Karpas-422 (cell line): Measurements from ENCODE around the gene PCDHA10. TPM values are rescaled to one million over a fixed set of nuclear protein-coding genes. Genes with fewer than 3 reads are reported as not detected.
A peak's percentile ranks its signal among the peaks of the same experiment; 100 is the strongest.
"Not testable (repeated sequence)": the region's sequence is repeated elsewhere in the genome, so short reads cannot be mapped to it uniquely, and the experiment has no call there.

Source experiments
- DNase-seq: peaks from one replicate; pipeline ENCODE4 v3.0.0-alpha.2; 2015
- H2AFZ ChIP-seq: fragments of 200-600 bp; sonication (generic); 2 replicates; pipeline ENCODE4 v1.6.1; 2014; ENCODE audit warnings: antibody characterized with exemption, low read length, mixed read lengths
- H3K27ac ChIP-seq: fragments of 200-600 bp; sonication (generic); 2 replicates; pipeline ENCODE4 v1.5.1; 2014; ENCODE audit warnings: mild to moderate bottlenecking, low read length, moderate library complexity
- H3K27me3 ChIP-seq: fragments of 200-600 bp; sonication (generic); 2 replicates; pipeline ENCODE4 v1.6.1; 2014; ENCODE audit warnings: low read length, mixed read lengths
- H3K36me3 ChIP-seq: fragments of 200-600 bp; sonication (generic); 2 replicates; pipeline ENCODE4 v1.6.1; 2014; ENCODE audit warnings: low read length, mixed read lengths; ENCODE audit not compliant: insufficient read depth
- H3K4me1 ChIP-seq: fragments of 200-600 bp; sonication (generic); 2 replicates; pipeline ENCODE4 v1.6.1; 2014; ENCODE audit warnings: mild to moderate bottlenecking, low read length, mixed read lengths
- H3K4me2 ChIP-seq: fragments of 200-600 bp; sonication (generic); 2 replicates; pipeline ENCODE4 v1.6.1; 2014; ENCODE audit warnings: low read length, low read depth, mild to moderate bottlenecking; ENCODE audit not compliant: poor library complexity, severe bottlenecking
- H3K4me3 ChIP-seq: fragments of 200-600 bp; sonication (generic); 2 replicates; pipeline ENCODE4 v1.5.1; 2014; ENCODE audit warnings: mild to moderate bottlenecking, antibody characterized with exemption, low read length, mixed read lengths
- H3K79me2 ChIP-seq: fragments of 200-600 bp; sonication (generic); 2 replicates; pipeline ENCODE4 v1.6.1; 2014; ENCODE audit warnings: mild to moderate bottlenecking, low read length, mixed read lengths
- H3K9ac ChIP-seq: fragments of 200-600 bp; sonication (generic); 2 replicates; pipeline ENCODE4 v1.6.0; 2014; ENCODE audit warnings: low read length
- H3K9me2 ChIP-seq: fragments of 200-600 bp; sonication (generic), shearing (Covaris generic); replicated peaks from 2 replicates; pipeline ENCODE4 v1.6.0; 2014; ENCODE audit warnings: mild to moderate bottlenecking, low read length, moderate library complexity; ENCODE audit not compliant: insufficient read depth
- H3K9me3 ChIP-seq: fragments of 300-700, 200-600 bp; sonication (generic); 2 replicates; pipeline ENCODE4 v1.6.1; 2014; ENCODE audit warnings: low read length, mixed read lengths
- H4K20me1 ChIP-seq: fragments of 200-600 bp; sonication (generic); 2 replicates; pipeline ENCODE4 v1.6.1; 2014; ENCODE audit warnings: mild to moderate bottlenecking, antibody characterized with exemption, low read length, low read depth; ENCODE audit not compliant: insufficient read depth
- total RNA-seq: library from RNA; depleted of rRNA; stranded (reverse); fragments of >200 nt; shearing (Covaris generic); gene quantifications from 2 replicates; pipeline ENCODE4 v1.2.3, GENCODE V29; 2014; ENCODE audit warnings: low replicate concordance

The PCDHA10 gene
- total RNA-seq, 1 experiment from 2014 or later, result not detected

- Histone ChIP-seq H3K79me2 (no peaks in the 10 kb centered on the region), H3K9me3 (no peaks in the 10 kb centered on the region), H3K9ac (no peak overlapping the region), H3K4me1 (no peaks in the 10 kb centered on the region), H3K27ac (no peak overlapping the region), H3K4me2 (no peak overlapping the region), H4K20me1 (no peaks in the 10 kb centered on the region), H2AFZ (no peak overlapping the region), H3K36me3 (no peaks in the 10 kb centered on the region), H3K27me3 (no peaks in the 10 kb centered on the region; the same call in 1 of the 2 replicates), H3K4me3 (no peak overlapping the region), H3K9me2 (no peaks in the 10 kb centered on the region)
- DNase-seq, result no peak
Observed at GRCh38 chr5:140835622-140836510, 19.8 kb upstream of the PCDHA10 start.

GRCh38 chr5:140840978-140841962 lies 14.4 kb upstream of the PCDHA10 start, which contains the start of gene PCDHA8:
TSS of gene PCDHA8 (plus strand) at chr5:140841187. CDS start at chr5:140841322, 135 bp downstream.
- peak; percentile 75 for DNase-seq
- H3K9ac ChIP-seq, result no peak within 1 kb of the TSS
- H3K4me1 ChIP-seq, result no peaks in the 10 kb centered on the region
- H2AFZ ChIP-seq, result no peak within 1 kb of the TSS
- H4K20me1 ChIP-seq, result no peaks in the 10 kb centered on the region
- peak within 1 kb of the TSS; percentile 28 for H3K4me2 ChIP-seq
- no peaks in the 10 kb centered on the region for H3K9me2 ChIP-seq
- H3K36me3 ChIP-seq, result no peaks in the 10 kb centered on the region
- no peak within 1 kb of the TSS for H3K27ac ChIP-seq
- no peak within 1 kb of the TSS for H3K4me3 ChIP-seq
- H3K9me3 ChIP-seq, result no peaks in the 10 kb centered on the region
- no peaks in the 10 kb centered on the region for H3K79me2 ChIP-seq
- H3K27me3 ChIP-seq, result no peaks in the 10 kb centered on the region

GRCh38 chr5:140842798-140843733 lies 12.6 kb upstream of the PCDHA10 start:
- H3K27ac ChIP-seq, result no peak overlapping the region
- H4K20me1 ChIP-seq, result no peaks in the 10 kb centered on the region
- H3K4me2 ChIP-seq, result no peak overlapping the region
- H3K9ac ChIP-seq, result no peak overlapping the region
- no peaks in the 10 kb centered on the region for H3K9me2 ChIP-seq
- H3K4me3 ChIP-seq, result no peak overlapping the region
- no peak overlapping the region for H2AFZ ChIP-seq
- H3K27me3 ChIP-seq, result no peaks in the 10 kb centered on the region
- H3K79me2 ChIP-seq, result no peaks in the 10 kb centered on the region
- DNase-seq, result no peak
- H3K9me3 ChIP-seq, result no peaks in the 10 kb centered on the region
- H3K36me3 ChIP-seq, result no peaks in the 10 kb centered on the region
- H3K4me1 ChIP-seq, result no peaks in the 10 kb centered on the region

GRCh38 chr5:140848139-140849102 lies 7.3 kb upstream of the PCDHA10 start, which contains the start of gene PCDHA9:
TSS of gene PCDHA9 (plus strand) at chr5:140848382. CDS start at chr5:140848496, 114 bp downstream.
- H3K4me2 ChIP-seq, H3K79me2 ChIP-seq, H3K4me1 ChIP-seq, H3K9me3 ChIP-seq, H2AFZ ChIP-seq, H3K9ac ChIP-seq, H3K27ac ChIP-seq, H3K9me2 ChIP-seq, H4K20me1 ChIP-seq, H3K36me3 ChIP-seq, H3K27me3 ChIP-seq, H3K4me3 ChIP-seq, DNase-seq: not testable (repeated sequence)

GRCh38 chr5:140849831-140850634 lies 5.7 kb upstream of the PCDHA10 start:
- H3K4me2 ChIP-seq, H4K20me1 ChIP-seq, DNase-seq, H3K9me2 ChIP-seq, H2AFZ ChIP-seq, H3K27ac ChIP-seq, H3K4me1 ChIP-seq, H3K79me2 ChIP-seq, H3K36me3 ChIP-seq, H3K4me3 ChIP-seq, H3K27me3 ChIP-seq, H3K9me3 ChIP-seq, H3K9ac ChIP-seq: not testable (repeated sequence)

- H3K79me2 ChIP-seq, result no peaks in the 10 kb centered on the region
- H3K4me1 ChIP-seq, result no peaks in the 10 kb centered on the region
- no peak overlapping the region for H3K4me2 ChIP-seq
- H3K27ac ChIP-seq, result no peak overlapping the region
- H3K4me3 ChIP-seq, result no peak overlapping the region
- H3K9me2 ChIP-seq, result no peaks in the 10 kb centered on the region
- no peaks in the 10 kb centered on the region for H3K36me3 ChIP-seq
- DNase-seq, result no peak
- no peaks in the 10 kb centered on the region for H3K9me3 ChIP-seq
- H2AFZ ChIP-seq, result no peak overlapping the region
- no peaks in the 10 kb centered on the region for H3K27me3 ChIP-seq
- no peaks in the 10 kb centered on the region for H4K20me1 ChIP-seq
- no peak overlapping the region for H3K9ac ChIP-seq
Observed at GRCh38 chr5:140857177-140857986, 1.7 kb downstream of the PCDHA10 start.
